Transverse colon (tissue), 3 donors: ENCODE measurements around the gene TOB2.

Experiments
- POLR2A ChIP-seq: fragments of 450-650 bp; IDR thresholded peaks from one replicate; pipeline ENCODE4 v1.6.1; 2016; ENCODE audit warnings: antibody characterized with exemption, mild to moderate bottlenecking, moderate library complexity
- TF ChIP-seq, protein P1 (sequence below), 5 experiments: fragments of 200-600 bp in 3 of 5; fragments of 450-650 bp in 2 of 5; sonication (generic) in 3 of 5; IDR thresholded peaks; 1 replicate in 2 of 5; 2 replicates in 3 of 5; pipeline ENCODE4 v1.5.1; 2016 to 2017; ENCODE audit warnings: antibody characterized with exemption in 5 of 5, inconsistent platforms in 3 of 5, mild to moderate bottlenecking in 2 of 5, moderate library complexity in 1 of 5

DNA sequence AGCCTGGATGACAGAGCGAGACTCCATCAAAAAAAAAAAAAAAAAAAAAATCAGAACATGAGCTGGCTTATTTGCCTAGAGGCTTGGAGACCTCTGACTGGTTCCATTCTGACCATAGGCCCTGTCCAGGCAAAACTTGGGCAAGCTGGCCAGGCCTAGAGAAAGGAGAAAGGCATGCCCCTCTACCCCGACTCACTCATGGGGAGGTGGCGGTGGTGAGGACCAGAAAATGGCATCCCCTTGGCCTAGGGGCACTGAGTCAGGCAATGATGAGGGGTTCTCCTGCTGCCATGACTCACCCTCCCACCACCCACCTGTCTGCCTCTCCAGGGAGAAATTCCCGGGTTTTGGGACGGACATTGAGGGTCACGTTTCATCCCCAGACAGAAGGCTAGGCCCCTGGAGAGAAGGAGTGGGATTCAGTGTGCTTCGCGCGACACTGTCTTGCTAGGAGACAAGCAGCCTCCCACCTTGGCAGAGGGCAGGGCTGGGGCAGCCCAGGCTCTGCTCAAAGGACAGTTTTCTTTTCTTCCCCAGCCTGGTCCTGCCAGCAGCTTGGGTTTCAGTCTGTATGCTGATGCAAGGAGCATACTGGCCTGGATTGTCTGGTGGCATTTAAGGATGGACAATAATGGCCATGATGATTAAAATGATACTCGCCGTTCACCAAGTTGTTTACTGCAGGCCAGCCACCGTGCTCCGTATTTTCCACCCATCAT lies 17.2 kb downstream of the TOB2 start:
- TF ChIP-seq, protein P1, sequence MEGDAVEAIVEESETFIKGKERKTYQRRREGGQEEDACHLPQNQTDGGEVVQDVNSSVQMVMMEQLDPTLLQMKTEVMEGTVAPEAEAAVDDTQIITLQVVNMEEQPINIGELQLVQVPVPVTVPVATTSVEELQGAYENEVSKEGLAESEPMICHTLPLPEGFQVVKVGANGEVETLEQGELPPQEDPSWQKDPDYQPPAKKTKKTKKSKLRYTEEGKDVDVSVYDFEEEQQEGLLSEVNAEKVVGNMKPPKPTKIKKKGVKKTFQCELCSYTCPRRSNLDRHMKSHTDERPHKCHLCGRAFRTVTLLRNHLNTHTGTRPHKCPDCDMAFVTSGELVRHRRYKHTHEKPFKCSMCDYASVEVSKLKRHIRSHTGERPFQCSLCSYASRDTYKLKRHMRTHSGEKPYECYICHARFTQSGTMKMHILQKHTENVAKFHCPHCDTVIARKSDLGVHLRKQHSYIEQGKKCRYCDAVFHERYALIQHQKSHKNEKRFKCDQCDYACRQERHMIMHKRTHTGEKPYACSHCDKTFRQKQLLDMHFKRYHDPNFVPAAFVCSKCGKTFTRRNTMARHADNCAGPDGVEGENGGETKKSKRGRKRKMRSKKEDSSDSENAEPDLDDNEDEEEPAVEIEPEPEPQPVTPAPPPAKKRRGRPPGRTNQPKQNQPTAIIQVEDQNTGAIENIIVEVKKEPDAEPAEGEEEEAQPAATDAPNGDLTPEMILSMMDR (IDR thresholded peaks at IDR 0.05) = no peak
- no peak for TF ChIP-seq POLR2A
